GM18861 (cell line): ENCODE measurements around the gene DNMT3B.
"Not testable (repeated sequence)": the region's sequence is repeated elsewhere in the genome, so short reads cannot be mapped to it uniquely, and the experiment has no call there.

Experiments
- ATAC-seq: cut with Tn5 transposase; IDR thresholded peaks from one replicate; pipeline ENCODE4 v1.9.1; 2021; ENCODE audit not compliant: unreplicated experiment

Gene DNMT3B

GRCh38 chr20:32789896-32790750 is 27.9 kb downstream of the DNMT3B start:
- no peak for ATAC-seq

- no peak for ATAC-seq
Measured at GRCh38 chr20:32790751-32791057, 28.5 kb downstream of the DNMT3B start.

GRCh38 chr20:32792316-32792715 is 30.1 kb downstream of the DNMT3B start:
- peak; percentile 80 for ATAC-seq

GRCh38 chr20:32792731-32793458 is 30.7 kb downstream of the DNMT3B start:
- no peak for ATAC-seq

GRCh38 chr20:32796383-32796948 is 34.3 kb downstream of the DNMT3B start:
- no peak for ATAC-seq

GRCh38 chr20:32796981-32797451 is 34.8 kb downstream of the DNMT3B start:
- ATAC-seq, result no peak

GRCh38 chr20:32797571-32797970 is 35.4 kb downstream of the DNMT3B start:
- not testable (repeated sequence) for ATAC-seq

- ATAC-seq, result no peak
Measured at GRCh38 chr20:32798046-32798981, 36.1 kb downstream of the DNMT3B start.

GRCh38 chr20:32803092-32803491 is 40.9 kb downstream of the DNMT3B start:
- no peak for ATAC-seq

GRCh38 chr20:32804022-32804715 is 42.0 kb downstream of the DNMT3B start:
- no peak for ATAC-seq

GRCh38 chr20:32804817-32805216 is 42.6 kb downstream of the DNMT3B start:
- no peak for ATAC-seq

- ATAC-seq, result no peak
Measured at GRCh38 chr20:32805721-32806120, 43.5 kb downstream of the DNMT3B start.

- ATAC-seq, result no peak
Measured at GRCh38 chr20:32806356-32806755, 44.2 kb downstream of the DNMT3B start.

- no peak for ATAC-seq
Measured at GRCh38 chr20:32807706-32808105, 45.5 kb downstream of the DNMT3B start.

GRCh38 chr20:32808438-32808837 is 46.3 kb downstream of the DNMT3B start:
- no peak for ATAC-seq

- no peak for ATAC-seq
Measured at GRCh38 chr20:32809907-32810306, 47.7 kb downstream of the DNMT3B start.

- no peak for ATAC-seq
Measured at GRCh38 chr20:32810941-32811340, 48.8 kb downstream of the DNMT3B start.

- no peak for ATAC-seq
Measured at GRCh38 chr20:32811886-32812285, 49.7 kb downstream of the DNMT3B start.

GRCh38 chr20:32819992-32820697 is 58.0 kb downstream of the DNMT3B start:
- ATAC-seq, result peak; percentile 36
